SJSA1 (cell line): Measurements from ENCODE around the gene CTDSP2. TPM values are rescaled to one million over a fixed set of nuclear protein-coding genes. Genes with fewer than 3 reads are reported as not detected.
A peak's percentile ranks its signal among the peaks of the same experiment; 100 is the strongest.
"Not testable (repeated sequence)": the region's sequence is repeated elsewhere in the genome, so short reads cannot be mapped to it uniquely, and the experiment has no call there.

ENCODE experiments used
- DNase-seq, 2 experiments: peaks; one replicate each; pipeline ENCODE4 v3.0.0-alpha.2; 2015 to 2020; ENCODE audit warnings: low spot score in 2 of 2, low read depth in 1 of 2
- H3K27ac ChIP-seq: fragments of 250-450 bp; sonication (Bioruptor Pico); 2 replicates; pipeline ENCODE4 v1.5.1; 2020; ENCODE audit warnings: mild to moderate bottlenecking, moderate library complexity
- H3K27me3 ChIP-seq: fragments of 250-450 bp; sonication (Bioruptor Pico); replicated peaks from 2 replicates; pipeline ENCODE4 v1.5.1; 2020; ENCODE audit warnings: mild to moderate bottlenecking, moderate library complexity
- H3K36me3 ChIP-seq: fragments of 250-450 bp; sonication (Bioruptor Pico); 2 replicates; pipeline ENCODE4 v1.5.1; 2020; ENCODE audit warnings: mild to moderate bottlenecking
- H3K4me1 ChIP-seq: fragments of 250-450 bp; sonication (Bioruptor Pico); replicated peaks from 2 replicates; pipeline ENCODE4 v1.6.1; 2021; ENCODE audit warnings: mild to moderate bottlenecking
- H3K4me3 ChIP-seq: fragments of 250-450 bp; sonication (Bioruptor Pico); 2 replicates; pipeline ENCODE4 v1.5.1; 2020; ENCODE audit warnings: mild to moderate bottlenecking
- H3K9me3 ChIP-seq: fragments of 250-450 bp; sonication (Bioruptor Pico); replicated peaks from 2 replicates; pipeline ENCODE4 v1.5.1; 2020; ENCODE audit warnings: mild to moderate bottlenecking
- total RNA-seq: library from RNA; depleted of rRNA; stranded (reverse); fragments of >200 nt; shearing (Covaris generic); gene quantifications from 2 replicates; pipeline ENCODE4 v1.2.3, GENCODE V29; 2014

Gene CTDSP2
- total RNA-seq, 1 experiment from 2014 or later = 508 TPM

DNA sequence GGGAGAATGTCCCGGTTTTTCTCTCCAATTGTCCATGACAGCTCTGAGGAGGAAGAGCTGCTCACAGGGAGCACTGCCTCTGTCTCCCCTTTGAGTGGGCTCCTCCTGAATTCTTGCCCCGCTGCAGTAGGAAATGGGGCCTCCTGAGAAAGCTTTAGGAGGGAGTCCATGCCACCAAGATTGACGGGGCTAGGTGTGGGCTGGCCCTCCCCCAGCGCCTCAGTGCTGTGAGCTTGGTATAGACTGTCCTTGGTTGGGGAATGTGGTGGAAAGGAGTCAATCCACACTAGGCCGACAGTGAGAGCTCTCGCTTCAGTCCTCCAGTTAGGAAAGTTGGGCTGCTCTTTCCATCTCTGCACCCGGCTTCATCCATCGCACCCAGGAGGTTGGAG is 23.4 kb upstream of the CTDSP2 start:
- DNase-seq = peak in 1 of 2 experiments; percentile 88
- H3K27ac ChIP-seq = no peak overlapping the region

DNA sequence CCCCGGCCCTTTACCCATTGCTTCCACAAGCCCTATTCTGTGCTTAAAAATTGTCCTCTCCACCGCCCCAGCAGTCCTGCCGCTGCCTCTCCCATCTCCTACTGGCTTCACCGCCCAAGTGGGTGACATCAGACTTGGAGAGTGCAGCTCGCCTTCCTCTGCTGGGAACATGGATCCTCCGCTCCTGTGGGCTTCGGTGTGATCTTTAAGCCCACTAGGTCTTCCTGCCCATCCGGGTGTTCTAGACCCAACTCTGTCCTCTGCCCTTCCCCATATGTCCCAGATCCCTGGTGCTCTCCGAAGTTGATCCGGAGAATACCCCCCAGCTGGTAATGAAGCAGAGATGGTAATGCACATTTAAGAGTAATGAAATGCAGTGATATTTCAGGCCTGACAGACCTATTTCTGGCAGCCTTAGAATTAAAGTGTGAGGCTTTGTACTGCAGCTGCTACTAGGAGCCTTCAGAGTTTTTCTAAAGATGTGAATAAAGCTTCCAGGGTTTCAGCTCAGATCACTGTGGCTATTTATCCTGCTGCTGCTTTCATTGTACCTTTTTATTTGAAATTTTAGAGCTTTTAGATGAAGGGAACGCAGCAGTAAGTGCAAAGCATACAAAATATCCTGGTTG is 22.9 kb upstream of the CTDSP2 start:
- Histone ChIP-seq H3K27me3 (no peaks in the 10 kb centered on the region), H3K4me3 (no peak overlapping the region), H3K4me1 (peaks cover 16% of the 10 kb centered on the region), H3K36me3 (no peaks in the 10 kb centered on the region), H3K27ac (no peak overlapping the region), H3K9me3 (peaks cover 4% of the 10 kb centered on the region; the same call in 1 of the 2 replicates)
- DNase-seq = peak in 1 of 2 experiments; percentile 89

More for the DNA sequence above, 23.4 kb upstream of the CTDSP2 start:
- Histone ChIP-seq H3K27me3 (no peaks in the 10 kb centered on the region), H3K4me3 (no peak overlapping the region), H3K36me3 (no peaks in the 10 kb centered on the region), H3K9me3 (peaks cover 8% of the 10 kb centered on the region; the same call in 1 of the 2 replicates), H3K4me1 (peaks cover 11% of the 10 kb centered on the region)

DNA sequence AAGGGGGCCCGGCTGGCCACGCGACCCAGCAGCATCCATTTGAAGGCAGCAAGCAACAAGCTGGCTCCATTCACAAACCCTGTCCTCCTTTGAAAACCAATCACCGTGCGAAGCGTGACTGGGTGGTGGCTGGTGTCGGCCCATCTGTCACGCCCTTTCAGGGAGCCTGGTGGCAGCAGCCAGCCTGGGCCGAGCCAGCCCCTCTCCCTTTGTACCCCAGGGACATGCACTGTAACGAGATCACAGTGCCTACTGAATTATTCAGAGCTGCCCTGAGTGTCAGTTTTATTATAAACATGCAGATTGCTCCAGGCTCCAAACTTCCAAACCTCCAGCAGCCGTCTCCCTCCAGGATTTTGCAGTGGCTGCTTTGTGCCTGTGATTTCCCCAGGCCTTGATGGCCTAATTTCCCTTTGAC is 22.3 kb upstream of the CTDSP2 start:
- DNase-seq = peak in 1 of 2 experiments; percentile 93
- no peaks in the 10 kb centered on the region for H3K27me3 ChIP-seq
- H3K9me3 ChIP-seq = peaks cover 3% of the 10 kb centered on the region; the same call in 1 of the 2 replicates
- H3K36me3 ChIP-seq = no peaks in the 10 kb centered on the region
- no peak overlapping the region for H3K4me3 ChIP-seq
- H3K4me1 ChIP-seq = peaks cover 21% of the 10 kb centered on the region
- no peak overlapping the region for H3K27ac ChIP-seq

DNA sequence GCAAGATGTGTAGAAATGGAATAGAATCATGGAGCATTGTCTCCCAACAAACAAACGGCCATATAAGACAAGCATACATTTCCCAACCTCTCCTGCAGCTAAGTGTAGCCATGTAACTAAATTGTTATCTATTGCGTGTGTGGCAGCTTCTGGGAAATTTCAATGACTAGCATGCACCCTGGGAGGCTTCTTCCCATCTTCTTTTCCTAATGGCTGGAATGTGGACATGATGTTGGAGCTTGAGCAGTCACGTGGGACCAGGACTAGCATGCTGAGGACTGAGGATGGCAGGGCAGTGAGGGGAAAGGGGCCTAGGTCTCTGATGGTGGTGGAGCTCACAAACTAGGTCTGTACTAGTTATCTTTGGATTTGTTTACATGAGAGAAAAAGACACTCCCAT is 21.7 kb upstream of the CTDSP2 start:
- DNase-seq = peak in 1 of 2 experiments; percentile 68
- Histone ChIP-seq H3K9me3 (no peaks in the 10 kb centered on the region), H3K4me3 (no peak overlapping the region), H3K27me3 (no peaks in the 10 kb centered on the region), H3K36me3 (no peaks in the 10 kb centered on the region), H3K27ac (no peak overlapping the region), H3K4me1 (peaks cover 28% of the 10 kb centered on the region)

DNA sequence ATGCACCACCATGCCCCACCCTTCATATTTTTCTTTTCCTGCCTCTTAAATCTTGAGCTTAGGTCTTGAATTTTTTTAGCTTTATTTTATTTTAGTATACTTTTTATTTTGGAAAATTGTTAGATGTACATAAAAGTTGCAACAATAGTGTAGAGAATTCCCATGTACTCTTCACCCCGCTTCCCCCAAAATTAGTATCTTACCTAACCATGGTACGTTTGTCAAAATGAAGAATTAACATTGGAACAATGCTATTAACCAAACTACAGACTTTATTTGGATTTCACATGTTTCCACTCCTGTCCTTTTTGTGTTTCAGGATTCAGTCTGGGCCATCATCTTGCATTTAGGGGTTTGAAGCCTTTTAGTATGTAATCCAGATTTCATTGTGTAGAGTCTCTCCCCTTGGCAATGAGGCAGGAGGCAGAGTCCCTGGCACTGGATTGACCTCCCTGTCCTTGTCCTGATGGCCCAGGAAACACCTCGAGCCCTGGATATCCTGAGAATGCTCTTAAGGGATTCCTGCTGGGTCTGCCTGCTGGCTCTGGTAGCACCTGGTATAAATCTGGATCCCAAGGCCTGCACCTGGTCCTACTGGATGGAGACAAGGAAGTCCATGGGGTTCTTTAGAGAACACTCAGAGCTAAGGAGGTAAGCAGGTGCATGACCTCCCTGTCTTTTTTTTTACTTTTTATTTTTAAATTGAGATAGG is 19.9 kb upstream of the CTDSP2 start:
- H3K36me3 ChIP-seq = no peaks in the 10 kb centered on the region
- H3K27ac ChIP-seq = no peak overlapping the region
- DNase-seq = peak; percentile 67 to 87
- H3K9me3 ChIP-seq = no peaks in the 10 kb centered on the region
- H3K4me1 ChIP-seq = peaks cover 31% of the 10 kb centered on the region
- H3K27me3 ChIP-seq = no peaks in the 10 kb centered on the region
- no peak overlapping the region for H3K4me3 ChIP-seq

DNA sequence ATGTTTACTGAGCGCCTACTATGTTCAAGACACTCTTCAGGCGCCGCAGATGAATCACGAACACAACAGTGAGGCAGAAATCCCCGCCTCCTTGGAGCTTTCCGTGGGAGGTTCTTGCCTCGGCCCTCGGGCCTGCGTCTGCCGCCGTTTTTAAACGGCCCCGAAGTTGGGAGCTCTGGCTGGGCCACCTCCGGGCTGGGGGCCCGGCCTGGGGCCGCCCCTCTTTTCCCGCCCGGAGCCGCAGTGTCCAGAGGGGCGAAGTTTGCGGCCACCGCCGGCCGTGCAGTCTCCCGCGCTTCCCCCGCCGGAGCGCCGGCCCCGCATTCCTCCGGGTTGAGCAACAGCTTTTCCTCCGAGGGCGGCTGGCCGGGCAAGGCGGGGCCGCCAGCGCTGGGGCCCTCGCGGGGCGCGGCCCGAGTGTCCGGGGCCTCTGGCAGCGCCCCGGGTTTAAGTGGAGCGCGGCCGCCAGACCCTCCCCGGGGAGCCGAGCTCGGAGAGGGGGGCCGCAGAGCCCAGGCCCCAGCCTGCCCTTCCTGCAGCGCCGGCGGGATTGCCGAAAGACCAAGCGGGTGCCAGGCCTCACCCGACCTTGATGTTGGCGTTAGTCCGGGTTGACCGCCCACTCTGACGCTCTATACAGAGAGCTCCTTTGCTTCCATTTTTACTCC is 18.7 kb upstream of the CTDSP2 start:
- H3K9me3 ChIP-seq = no peaks in the 10 kb centered on the region
- H3K27me3 ChIP-seq = no peaks in the 10 kb centered on the region
- peak; percentile 100 for DNase-seq
- H3K4me3 ChIP-seq = peak overlapping the region; percentile 40
- H3K4me1 ChIP-seq = peaks cover 31% of the 10 kb centered on the region
- no peaks in the 10 kb centered on the region for H3K36me3 ChIP-seq
- H3K27ac ChIP-seq = peak overlapping the region; percentile 97

DNA sequence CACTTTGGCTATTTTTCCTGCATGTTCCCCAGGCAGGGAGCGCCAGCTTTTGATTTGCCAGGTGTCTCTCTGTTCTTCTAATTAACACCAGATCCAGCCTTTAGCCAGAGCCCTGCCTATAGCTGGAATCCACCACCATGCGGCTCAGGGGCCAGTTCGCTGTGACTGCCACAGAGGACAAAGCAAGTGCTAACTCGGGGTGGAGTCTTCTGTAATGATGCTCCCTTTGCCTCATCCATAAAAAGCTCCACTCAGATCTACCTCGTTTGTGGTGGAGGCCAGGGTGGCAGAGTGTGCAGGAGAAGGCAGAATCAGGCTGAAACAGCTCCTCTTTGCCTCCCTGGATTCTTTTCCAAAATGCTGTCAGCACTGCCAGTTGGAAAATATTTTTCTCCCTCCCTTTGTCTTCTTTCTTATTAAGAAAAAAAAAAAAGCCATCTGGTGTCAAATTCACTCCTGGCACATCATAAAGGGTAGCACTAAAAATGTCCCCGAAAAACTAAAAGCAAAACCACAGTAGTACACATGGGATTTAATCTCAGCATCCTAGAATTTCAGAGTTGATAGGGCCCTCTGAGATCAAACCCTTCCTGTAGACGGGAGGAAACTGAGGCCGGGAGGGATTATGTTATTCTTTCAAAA is 18.0 kb upstream of the CTDSP2 start:
- Histone ChIP-seq H3K4me1 (peaks cover 31% of the 10 kb centered on the region), H3K27me3 (no peaks in the 10 kb centered on the region), H3K9me3 (no peaks in the 10 kb centered on the region), H3K27ac (peak overlapping the region; percentile 97), H3K4me3 (peak overlapping the region; percentile 40), H3K36me3 (no peaks in the 10 kb centered on the region)
- peak in 1 of 2 experiments; percentile 97 for DNase-seq

DNA sequence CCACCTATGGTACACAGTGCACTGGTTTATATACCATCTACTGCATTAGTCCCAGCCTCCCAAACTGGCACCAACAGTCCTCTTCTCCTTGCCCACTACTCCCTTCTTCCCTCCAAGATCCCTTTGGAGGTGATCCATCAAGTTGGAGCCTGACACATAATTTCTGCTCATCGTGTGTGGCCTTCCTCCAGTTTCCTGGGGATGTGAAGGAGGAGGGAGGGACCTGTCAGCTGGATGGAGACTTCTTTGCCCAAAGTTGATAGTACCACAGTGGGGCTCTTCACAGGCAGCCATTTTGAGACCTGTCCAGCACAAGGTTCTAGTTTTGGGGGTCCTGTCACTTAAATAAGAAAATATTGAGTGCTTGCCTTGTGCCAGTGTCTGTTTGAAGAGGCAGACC is 17.1 kb upstream of the CTDSP2 start:
- H3K36me3 ChIP-seq = no peaks in the 10 kb centered on the region
- H3K27me3 ChIP-seq = no peaks in the 10 kb centered on the region
- H3K9me3 ChIP-seq = no peaks in the 10 kb centered on the region
- no peak overlapping the region for H3K4me3 ChIP-seq
- peaks cover 31% of the 10 kb centered on the region for H3K4me1 ChIP-seq
- DNase-seq = peak; percentile 98
- H3K27ac ChIP-seq = peak overlapping the region; percentile 97; the same call in 1 of the 2 replicates

DNA sequence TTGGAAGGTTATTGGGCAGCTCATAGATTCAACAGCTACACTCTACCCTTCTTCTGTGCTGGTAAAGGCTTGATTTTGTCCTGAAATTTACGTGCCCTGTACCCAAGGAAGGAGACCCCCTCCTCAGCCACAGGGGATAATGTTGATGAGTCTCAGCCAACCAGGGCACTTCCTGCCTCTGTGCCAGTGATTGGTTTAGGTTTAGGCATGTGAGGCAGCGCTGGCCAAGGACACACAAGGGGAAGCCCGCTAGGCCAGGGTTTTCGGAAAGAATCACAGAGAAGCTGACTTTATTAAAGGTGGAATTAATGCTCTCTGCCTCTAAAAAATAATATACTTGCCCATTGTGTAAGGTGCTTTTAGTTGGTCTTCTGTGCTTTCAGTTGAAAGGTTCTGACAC is 15.4 kb upstream of the CTDSP2 start:
- no peak overlapping the region for H3K4me3 ChIP-seq
- H3K9me3 ChIP-seq = no peaks in the 10 kb centered on the region
- H3K4me1 ChIP-seq = peaks cover 31% of the 10 kb centered on the region
- no peak for DNase-seq
- H3K36me3 ChIP-seq = no peaks in the 10 kb centered on the region
- H3K27me3 ChIP-seq = peaks cover 2% of the 10 kb centered on the region; the same call in 1 of the 2 replicates
- no peak overlapping the region for H3K27ac ChIP-seq

DNA sequence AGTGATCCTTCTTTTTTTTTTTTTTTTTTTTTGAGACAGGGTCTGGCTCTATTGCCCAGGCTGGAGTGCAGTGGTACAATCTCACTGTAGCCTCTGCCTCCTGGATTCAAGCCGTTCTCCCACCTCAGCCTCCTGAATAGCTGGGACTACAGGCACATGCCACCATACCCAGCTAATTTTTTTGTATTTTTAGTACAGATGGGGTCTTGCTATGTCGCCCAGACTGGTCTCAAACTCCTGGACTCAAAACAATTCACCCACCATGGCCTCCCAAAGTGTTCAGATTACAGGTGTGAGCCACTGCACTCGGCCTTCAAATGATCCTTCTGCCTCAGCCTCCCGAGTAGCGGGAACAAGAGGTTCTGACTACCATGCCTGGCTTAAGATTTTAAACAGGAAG is 14.4 kb upstream of the CTDSP2 start:
- H3K9me3 ChIP-seq, DNase-seq, H3K27ac ChIP-seq, H3K27me3 ChIP-seq, H3K4me3 ChIP-seq, H3K36me3 ChIP-seq: not testable (repeated sequence)
- peaks cover 30% of the 10 kb centered on the region for H3K4me1 ChIP-seq

DNA sequence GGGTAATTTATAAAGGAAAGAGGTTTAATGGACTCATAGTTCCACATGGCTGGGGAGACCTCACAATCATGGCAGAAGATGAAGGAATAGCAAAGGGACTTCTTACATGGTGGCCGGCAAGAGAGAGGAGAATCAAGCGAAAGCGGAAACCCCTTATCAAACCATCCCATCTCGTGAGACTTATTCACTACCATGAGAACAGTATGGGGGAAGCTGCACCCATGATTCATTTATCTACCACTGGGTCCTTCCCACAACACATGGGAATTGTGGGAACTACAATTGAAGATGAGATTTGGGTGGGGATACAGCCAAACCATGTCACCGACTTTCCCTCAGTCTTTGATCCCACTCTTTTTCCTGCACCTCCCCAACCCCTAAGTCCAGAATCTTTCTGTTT is 12.6 kb upstream of the CTDSP2 start:
- Histone ChIP-seq H3K4me1 (peaks cover 12% of the 10 kb centered on the region), H3K4me3 (no peak overlapping the region), H3K27me3 (peaks cover 3% of the 10 kb centered on the region; the same call in 1 of the 2 replicates), H3K27ac (no peak overlapping the region), H3K36me3 (no peaks in the 10 kb centered on the region), H3K9me3 (peaks cover 8% of the 10 kb centered on the region)
- DNase-seq = no peak

DNA sequence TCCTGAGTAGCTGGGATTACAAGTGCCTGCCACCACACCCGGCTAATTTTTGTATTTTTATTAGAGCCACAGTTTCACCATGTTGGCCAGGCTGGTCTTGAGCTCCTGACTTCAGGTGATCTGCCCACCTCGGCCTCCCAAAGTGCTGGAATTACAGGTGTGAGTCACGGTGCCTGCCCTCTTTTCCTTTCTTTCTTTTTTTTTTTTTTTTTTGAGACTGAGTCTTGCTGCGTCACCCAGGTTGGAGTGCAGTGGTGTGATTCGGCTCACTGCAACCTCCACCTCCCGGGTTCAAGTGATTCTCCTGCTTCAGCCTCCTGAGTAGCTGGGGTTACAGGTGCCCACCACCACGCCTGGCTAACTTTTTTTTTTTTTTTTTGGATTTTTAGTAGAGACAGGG is 11.6 kb upstream of the CTDSP2 start:
- not testable (repeated sequence) for H3K9me3 ChIP-seq, H3K36me3 ChIP-seq, H3K4me1 ChIP-seq, H3K27me3 ChIP-seq, DNase-seq, H3K4me3 ChIP-seq, H3K27ac ChIP-seq

DNA sequence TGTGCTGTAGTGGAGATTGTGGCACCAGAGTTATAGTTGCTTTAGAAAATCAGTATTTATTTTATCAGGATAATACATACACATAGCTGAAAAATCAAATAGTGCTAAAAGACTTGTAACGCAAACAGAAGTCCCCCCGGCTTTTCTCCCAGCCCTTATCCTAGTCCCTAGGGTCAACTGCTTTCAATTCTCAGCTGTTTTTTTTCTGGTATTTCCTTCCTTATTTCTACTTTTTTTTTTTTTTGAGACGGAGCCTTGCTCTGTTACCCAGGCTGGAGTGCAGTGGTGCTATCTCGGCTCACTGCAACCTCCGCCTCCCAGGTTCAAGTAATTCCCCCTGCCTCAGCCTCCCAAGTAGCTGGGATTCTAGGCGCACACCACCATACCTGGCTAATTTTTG is 8.4 kb upstream of the CTDSP2 start:
- H3K36me3 ChIP-seq = no peaks in the 10 kb centered on the region
- no peaks in the 10 kb centered on the region for H3K4me1 ChIP-seq
- no peak overlapping the region for H3K27ac ChIP-seq
- H3K27me3 ChIP-seq = peaks cover 16% of the 10 kb centered on the region
- peaks cover 8% of the 10 kb centered on the region for H3K9me3 ChIP-seq
- no peak overlapping the region for H3K4me3 ChIP-seq
- DNase-seq = peak in 1 of 2 experiments; percentile 84
